Measurements from ENCODE around the gene TOPBP1.

TOPBP1 gene

DNA sequence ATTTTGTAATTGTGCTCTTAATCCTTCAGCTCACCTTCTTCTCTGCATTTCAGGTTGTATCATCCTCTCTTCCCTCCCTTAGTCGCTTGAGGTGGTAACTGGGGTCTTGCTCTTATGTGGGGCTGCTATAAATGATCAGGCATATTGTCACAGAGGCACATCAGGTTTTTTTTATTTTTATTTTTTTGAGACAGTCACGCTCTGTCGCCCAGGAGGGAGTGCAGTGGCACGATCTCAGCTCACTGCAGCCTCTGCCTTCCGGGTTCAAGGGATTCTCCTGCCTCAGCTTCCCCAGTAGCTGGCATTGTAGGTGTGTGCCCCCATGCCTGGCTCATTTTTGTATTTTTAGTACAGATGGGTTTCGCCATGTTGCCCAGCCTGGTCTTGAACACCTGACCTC, 78.3 kb downstream of the TOPBP1 start:
- TF ChIP-seq, protein P1, sequence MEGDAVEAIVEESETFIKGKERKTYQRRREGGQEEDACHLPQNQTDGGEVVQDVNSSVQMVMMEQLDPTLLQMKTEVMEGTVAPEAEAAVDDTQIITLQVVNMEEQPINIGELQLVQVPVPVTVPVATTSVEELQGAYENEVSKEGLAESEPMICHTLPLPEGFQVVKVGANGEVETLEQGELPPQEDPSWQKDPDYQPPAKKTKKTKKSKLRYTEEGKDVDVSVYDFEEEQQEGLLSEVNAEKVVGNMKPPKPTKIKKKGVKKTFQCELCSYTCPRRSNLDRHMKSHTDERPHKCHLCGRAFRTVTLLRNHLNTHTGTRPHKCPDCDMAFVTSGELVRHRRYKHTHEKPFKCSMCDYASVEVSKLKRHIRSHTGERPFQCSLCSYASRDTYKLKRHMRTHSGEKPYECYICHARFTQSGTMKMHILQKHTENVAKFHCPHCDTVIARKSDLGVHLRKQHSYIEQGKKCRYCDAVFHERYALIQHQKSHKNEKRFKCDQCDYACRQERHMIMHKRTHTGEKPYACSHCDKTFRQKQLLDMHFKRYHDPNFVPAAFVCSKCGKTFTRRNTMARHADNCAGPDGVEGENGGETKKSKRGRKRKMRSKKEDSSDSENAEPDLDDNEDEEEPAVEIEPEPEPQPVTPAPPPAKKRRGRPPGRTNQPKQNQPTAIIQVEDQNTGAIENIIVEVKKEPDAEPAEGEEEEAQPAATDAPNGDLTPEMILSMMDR (conservative IDR thresholded peaks at IDR 0.05; ENCODE audit: low read depth, low read length), result no peak
- Histone ChIP-seq H3K27ac (no peak overlapping the region), H3K4me2 (no peak overlapping the region; the same call in 1 of the 2 replicates), H3K27me3 (ENCODE audit: insufficient read depth, low read depth) (no peaks in the 10 kb centered on the region), H3K4me1 (ENCODE audit: low read depth, poor library complexity, severe bottlenecking) (peaks cover 98% of the 10 kb centered on the region), H2AFZ (ENCODE audit: low read depth) (no peak overlapping the region), H3K9ac (no peak overlapping the region), H4K20me1 (ENCODE audit: insufficient read depth) (peaks cover 95% of the 10 kb centered on the region), H3K79me2 (ENCODE audit: insufficient read depth, low read depth) (peaks cover 92% of the 10 kb centered on the region), H3K36me3 (ENCODE audit: insufficient read depth) (peaks cover 67% of the 10 kb centered on the region), H3K4me3 (IDR thresholded peaks at IDR 0.05; ENCODE audit: insufficient read depth, low read depth, low read length) (no peak overlapping the region)

DNA sequence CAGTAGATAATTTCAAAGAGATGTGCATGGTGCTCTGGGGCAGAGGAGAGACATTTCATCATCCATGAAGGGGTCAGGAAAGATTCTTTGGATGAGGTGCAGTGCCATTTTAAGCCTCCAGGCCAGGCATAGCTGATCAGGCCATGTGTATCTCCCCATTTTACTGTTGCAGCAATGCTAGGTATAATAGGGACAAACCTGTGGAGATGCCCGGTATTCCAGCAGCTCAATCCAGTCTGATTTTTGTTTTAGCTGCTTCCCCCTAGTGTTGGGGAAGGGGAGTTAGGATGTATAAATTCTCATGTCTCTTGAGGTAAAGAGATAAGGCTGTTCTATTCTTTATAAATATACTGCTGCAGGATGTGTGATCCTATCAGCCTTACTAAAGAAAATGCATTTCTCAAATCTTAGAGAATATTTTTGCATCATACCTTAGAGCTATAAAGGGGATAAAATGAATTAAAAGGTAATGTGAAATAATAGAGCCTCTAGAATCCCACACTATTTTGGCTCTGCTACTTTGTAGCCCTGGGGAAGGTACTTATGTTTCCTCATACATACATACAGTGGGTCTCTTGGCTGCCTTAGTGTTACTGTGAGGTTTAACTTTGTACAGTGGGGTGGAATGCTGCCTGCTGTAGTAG, 83.1 kb downstream of the TOPBP1 start:
- Histone ChIP-seq H3K4me3 (IDR thresholded peaks at IDR 0.05; ENCODE audit: insufficient read depth, low read depth, low read length) (no peak overlapping the region), H2AFZ (ENCODE audit: low read depth) (no peak overlapping the region), H3K36me3 (ENCODE audit: insufficient read depth) (peaks cover 66% of the 10 kb centered on the region), H3K4me1 (ENCODE audit: low read depth, poor library complexity, severe bottlenecking) (peaks cover 76% of the 10 kb centered on the region), H3K27ac (peak overlapping the region; percentile 85; the same call in 1 of the 2 replicates), H3K4me2 (peak overlapping the region; percentile 93), H3K27me3 (ENCODE audit: insufficient read depth, low read depth) (no peaks in the 10 kb centered on the region), H3K9ac (peak overlapping the region; percentile 2; the same call in 1 of the 2 replicates), H4K20me1 (ENCODE audit: insufficient read depth) (peaks cover 86% of the 10 kb centered on the region), H3K79me2 (ENCODE audit: insufficient read depth, low read depth) (peaks cover 94% of the 10 kb centered on the region)
- TF ChIP-seq, protein P1 (conservative IDR thresholded peaks at IDR 0.05; ENCODE audit: low read depth, low read length), result peak; percentile 78

DNA sequence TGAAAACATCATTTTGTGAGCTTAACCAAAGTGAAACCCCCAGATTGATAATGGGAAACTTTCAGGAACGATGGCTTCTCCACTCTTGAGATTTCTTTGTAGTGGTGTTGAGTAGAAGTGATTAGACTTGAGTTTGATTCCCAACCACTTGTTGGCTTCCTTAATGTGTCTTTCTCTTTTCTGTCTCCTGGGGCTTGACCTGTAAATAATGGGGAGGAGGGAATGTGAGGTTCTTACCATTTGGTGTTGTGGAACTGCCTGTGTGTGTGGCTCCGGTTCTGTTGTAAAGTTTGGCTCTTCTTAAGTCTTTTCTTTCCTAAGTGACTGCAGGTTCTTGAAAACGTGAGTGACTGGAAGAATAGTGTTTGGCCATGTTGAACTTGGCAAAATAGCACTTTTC, 85.6 kb downstream of the TOPBP1 start:
- Histone ChIP-seq H3K4me3 (IDR thresholded peaks at IDR 0.05; ENCODE audit: insufficient read depth, low read depth, low read length) (no peak overlapping the region), H3K4me1 (ENCODE audit: low read depth, poor library complexity, severe bottlenecking) (peaks cover 68% of the 10 kb centered on the region), H3K27me3 (ENCODE audit: insufficient read depth, low read depth) (no peaks in the 10 kb centered on the region)

DNA sequence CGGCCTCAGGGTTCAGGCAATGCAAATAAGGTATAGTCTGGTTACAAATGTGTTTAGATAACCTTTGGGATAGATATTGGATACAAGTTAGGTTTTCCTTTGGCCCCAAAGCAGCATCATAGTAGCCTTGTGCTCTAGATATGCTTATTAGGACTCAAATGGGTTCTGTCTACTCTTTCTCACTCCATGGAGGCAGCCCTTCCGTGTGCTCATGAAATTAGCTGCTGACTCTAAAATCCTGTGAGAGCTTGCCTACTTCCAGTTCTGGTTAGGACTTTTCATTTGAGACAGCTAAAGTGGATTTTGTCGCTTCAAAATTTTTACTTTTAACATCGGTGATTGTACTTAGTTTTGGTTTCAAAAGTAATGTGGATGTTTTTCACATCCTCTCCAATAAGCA, 86.7 kb downstream of the TOPBP1 start:
- peak overlapping the region; percentile 85 for H3K27ac ChIP-seq

More for the DNA sequence above, 85.6 kb downstream of the TOPBP1 start:
- peak overlapping the region; percentile 85 for H3K27ac ChIP-seq
- H3K79me2 ChIP-seq (ENCODE audit: insufficient read depth, low read depth), result peaks cover 69% of the 10 kb centered on the region
- peak overlapping the region; percentile 93 for H3K4me2 ChIP-seq
- TF ChIP-seq, protein P1 (conservative IDR thresholded peaks at IDR 0.05; ENCODE audit: low read depth, low read length), result no peak
- H2AFZ ChIP-seq (ENCODE audit: low read depth), result no peak overlapping the region
- peaks cover 61% of the 10 kb centered on the region for H4K20me1 ChIP-seq (ENCODE audit: insufficient read depth)
- peaks cover 47% of the 10 kb centered on the region for H3K36me3 ChIP-seq (ENCODE audit: insufficient read depth)
- peak overlapping the region; percentile 83; the same call in 1 of the 2 replicates for H3K9ac ChIP-seq

More for the DNA sequence above, 86.7 kb downstream of the TOPBP1 start:
- Histone ChIP-seq H3K27me3 (ENCODE audit: insufficient read depth, low read depth) (no peaks in the 10 kb centered on the region), H3K9ac (peak overlapping the region; percentile 83), H3K79me2 (ENCODE audit: insufficient read depth, low read depth) (peaks cover 59% of the 10 kb centered on the region), H3K4me2 (peak overlapping the region; percentile 93), H2AFZ (ENCODE audit: low read depth) (no peak overlapping the region), H3K4me1 (ENCODE audit: low read depth, poor library complexity, severe bottlenecking) (peaks cover 67% of the 10 kb centered on the region), H3K4me3 (IDR thresholded peaks at IDR 0.05; ENCODE audit: insufficient read depth, low read depth, low read length) (peak overlapping the region; percentile 91), H4K20me1 (ENCODE audit: insufficient read depth) (peaks cover 50% of the 10 kb centered on the region), H3K36me3 (ENCODE audit: insufficient read depth) (peaks cover 47% of the 10 kb centered on the region)
- TF ChIP-seq, protein P1 (conservative IDR thresholded peaks at IDR 0.05; ENCODE audit: low read depth, low read length), result no peak
